PC-3 (cell line): ENCODE results near the gene TMC6. TPM values are rescaled to one million over a fixed set of nuclear protein-coding genes. Genes with fewer than 3 reads are reported as not detected.
A peak's percentile ranks its signal among the peaks of the same experiment; 100 is the strongest.

Source experiments
- ATAC-seq: fragments of 200-7000 bp; cut with Tn5 transposase; 2 replicates; pipeline ENCODE4 v1.9.1; 2020; ENCODE audit warnings: mild to moderate bottlenecking, moderate library complexity
- BruUV-seq: library from RNA; stranded (reverse); fragments of 400-500 nt; replicated peaks from 2 replicates; lab custom pipeline; 2021; lab: Mats Ljungman, UMichigan
- CTCF ChIA-PET: fragments of 300-600 bp; sonication (Branson Sonifier 250); formaldehyde crosslinking; loops from one replicate; lab custom pipeline; 2022; ENCODE audit warnings: antibody characterized with exemption; lab: Charles Lee
- POLR2A ChIA-PET: fragments of 300-600 bp; sonication (Branson Sonifier 250); formaldehyde crosslinking; loops from one replicate; lab custom pipeline; 2022; ENCODE audit warnings: antibody characterized with exemption; ENCODE audit not compliant: unreplicated experiment; lab: Charles Lee
- DNase-seq: peaks from one replicate; pipeline ENCODE4 v3.0.0-alpha.2; 2015
- H2AFZ ChIP-seq: fragments of 300-600 bp; sonication (generic); 2 replicates; pipeline ENCODE4 v1.6.0; 2016; ENCODE audit warnings: antibody characterized with exemption, low read length
- H3F3A ChIP-seq: fragments of 300-600 bp; sonication (generic); one replicate; pipeline ENCODE4 v1.6.0; 2017; ENCODE audit warnings: antibody characterized with exemption, low read length, control low read depth, mild to moderate bottlenecking; ENCODE audit not compliant: unreplicated experiment
- H3K27ac ChIP-seq: fragments of 300-600 bp; sonication (generic); 2 replicates; pipeline ENCODE4 v1.5.1; 2016; ENCODE audit warnings: mild to moderate bottlenecking, low read length
- H3K27me3 ChIP-seq: fragments of 300-600 bp; sonication (generic); 2 replicates; pipeline ENCODE4 v1.6.1; 2016; ENCODE audit warnings: low read length, mixed read lengths
- H3K36me3 ChIP-seq: fragments of 300-600 bp; sonication (generic); 2 replicates; pipeline ENCODE4 v1.6.1; 2016; ENCODE audit warnings: low read depth, mixed run types, low read length, mixed read lengths
- H3K4me1 ChIP-seq: fragments of 300-600 bp; sonication (generic); 2 replicates; pipeline ENCODE4 v1.5.1; 2016; ENCODE audit warnings: low read length; ENCODE audit not compliant: insufficient read depth
- H3K4me2 ChIP-seq: fragments of 300-600 bp; sonication (generic); 2 replicates; pipeline ENCODE4 v1.6.0; 2016; ENCODE audit warnings: low read length
- H3K4me3 ChIP-seq: fragments of 300-600 bp; sonication (generic); 2 replicates; pipeline ENCODE4 v1.5.1; 2016; ENCODE audit warnings: mild to moderate bottlenecking, low read length, mixed read lengths
- H3K79me2 ChIP-seq: fragments of 300-600 bp; sonication (generic); 2 replicates; pipeline ENCODE4 v1.6.1; 2017; ENCODE audit warnings: low read length, mixed read lengths
- H3K9ac ChIP-seq: fragments of 300-600 bp; sonication (generic); 2 replicates; pipeline ENCODE4 v1.6.0; 2016; ENCODE audit warnings: mild to moderate bottlenecking, low read length
- H3K9me2 ChIP-seq: fragments of 300-600 bp; sonication (generic); replicated peaks from 2 replicates; pipeline ENCODE4 v1.6.1; 2016; ENCODE audit warnings: mixed run types, low read length, mixed read lengths
- H3K9me3 ChIP-seq: fragments of 300-600 bp; sonication (generic); 2 replicates; pipeline ENCODE4 v1.6.1; 2016; ENCODE audit warnings: low read length, mixed read lengths
- H4K20me1 ChIP-seq: fragments of 300-600 bp; sonication (generic); 2 replicates; pipeline ENCODE4 v1.6.1; 2016; ENCODE audit warnings: low read length, mixed read lengths
- EZH2 ChIP-seq: fragments of 300-600 bp; sonication (generic); IDR thresholded peaks from one replicate; pipeline ENCODE4 v1.6.1; 2017; ENCODE audit warnings: antibody characterized with exemption, mild to moderate bottlenecking, low read length; ENCODE audit not compliant: unreplicated experiment
- EZH2phosphoT487 ChIP-seq: fragments of 300-600 bp; sonication (generic); IDR thresholded peaks from 2 replicates; pipeline ENCODE4 v1.6.1; 2018; ENCODE audit warnings: mild to moderate bottlenecking, antibody characterized with exemption, low read length, borderline replicate concordance
- intact Hi-C: fragments of 100-400 bp; cut with micrococcal nuclease; formaldehyde crosslinking; loops from 2 replicates; pipeline ENCODE4 v1.9.0; 2023
- total RNA-seq: library from RNA; depleted of rRNA; stranded (reverse); fragments of >200 nt; gene quantifications from 2 replicates; pipeline ENCODE4 v1.2.3, GENCODE V29; 2014
- TF ChIP-seq, protein P1 (sequence below): fragments of 300-600 bp; sonication (generic); conservative IDR thresholded peaks from 2 replicates; pipeline ENCODE4 v1.5.1; 2017; ENCODE audit warnings: antibody characterized with exemption, low read depth, mild to moderate bottlenecking, low read length

The TMC6 gene
- total RNA-seq, 1 experiment from 2014 or later = 97.3 TPM

GRCh38 chr17:78175643-78175981 is 47.1 kb upstream of the TMC6 start:
- Histone ChIP-seq H3K36me3 (peaks cover 46% of the 10 kb centered on the region), H2AFZ (no peak overlapping the region), H3K4me3 (no peak overlapping the region), H3K79me2 (peaks cover 10% of the 10 kb centered on the region; the same call in 1 of the 2 replicates), H3K9me2 (no peaks in the 10 kb centered on the region), H3K4me2 (no peak overlapping the region), H3K9ac (no peak overlapping the region), H3K4me1 (peaks cover 12% of the 10 kb centered on the region; the same call in 1 of the 2 replicates), H4K20me1 (0 out of 2 replicates have a peak, but pooled peaks cover 10% of the 10 kb centered on the region), H3K9me3 (no peaks in the 10 kb centered on the region), H3K27me3 (no peaks in the 10 kb centered on the region), H3F3A (peaks cover 23% of the 10 kb centered on the region), H3K27ac (no peak overlapping the region)
- CTCF ChIA-PET = no interaction called here
- TF ChIP-seq EZH2 = no peak
- TF ChIP-seq EZH2phosphoT487 = no peak
- TF ChIP-seq, protein P1, sequence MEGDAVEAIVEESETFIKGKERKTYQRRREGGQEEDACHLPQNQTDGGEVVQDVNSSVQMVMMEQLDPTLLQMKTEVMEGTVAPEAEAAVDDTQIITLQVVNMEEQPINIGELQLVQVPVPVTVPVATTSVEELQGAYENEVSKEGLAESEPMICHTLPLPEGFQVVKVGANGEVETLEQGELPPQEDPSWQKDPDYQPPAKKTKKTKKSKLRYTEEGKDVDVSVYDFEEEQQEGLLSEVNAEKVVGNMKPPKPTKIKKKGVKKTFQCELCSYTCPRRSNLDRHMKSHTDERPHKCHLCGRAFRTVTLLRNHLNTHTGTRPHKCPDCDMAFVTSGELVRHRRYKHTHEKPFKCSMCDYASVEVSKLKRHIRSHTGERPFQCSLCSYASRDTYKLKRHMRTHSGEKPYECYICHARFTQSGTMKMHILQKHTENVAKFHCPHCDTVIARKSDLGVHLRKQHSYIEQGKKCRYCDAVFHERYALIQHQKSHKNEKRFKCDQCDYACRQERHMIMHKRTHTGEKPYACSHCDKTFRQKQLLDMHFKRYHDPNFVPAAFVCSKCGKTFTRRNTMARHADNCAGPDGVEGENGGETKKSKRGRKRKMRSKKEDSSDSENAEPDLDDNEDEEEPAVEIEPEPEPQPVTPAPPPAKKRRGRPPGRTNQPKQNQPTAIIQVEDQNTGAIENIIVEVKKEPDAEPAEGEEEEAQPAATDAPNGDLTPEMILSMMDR = no peak
- ATAC-seq (no peak), DNase-seq (no peak)
- POLR2A ChIA-PET = interaction anchor here (0.6 kb wide), 1 partner anchor 31 kb away, joined by 3 read pairs; no protein-coding TSS in a partner anchor
- intact Hi-C loops = loop anchor here (2.0 kb wide), 1 partner anchor 39 kb away; the partner anchor contains the start of gene BIRC5
- no TSS peak for BruUV-seq

DNA sequence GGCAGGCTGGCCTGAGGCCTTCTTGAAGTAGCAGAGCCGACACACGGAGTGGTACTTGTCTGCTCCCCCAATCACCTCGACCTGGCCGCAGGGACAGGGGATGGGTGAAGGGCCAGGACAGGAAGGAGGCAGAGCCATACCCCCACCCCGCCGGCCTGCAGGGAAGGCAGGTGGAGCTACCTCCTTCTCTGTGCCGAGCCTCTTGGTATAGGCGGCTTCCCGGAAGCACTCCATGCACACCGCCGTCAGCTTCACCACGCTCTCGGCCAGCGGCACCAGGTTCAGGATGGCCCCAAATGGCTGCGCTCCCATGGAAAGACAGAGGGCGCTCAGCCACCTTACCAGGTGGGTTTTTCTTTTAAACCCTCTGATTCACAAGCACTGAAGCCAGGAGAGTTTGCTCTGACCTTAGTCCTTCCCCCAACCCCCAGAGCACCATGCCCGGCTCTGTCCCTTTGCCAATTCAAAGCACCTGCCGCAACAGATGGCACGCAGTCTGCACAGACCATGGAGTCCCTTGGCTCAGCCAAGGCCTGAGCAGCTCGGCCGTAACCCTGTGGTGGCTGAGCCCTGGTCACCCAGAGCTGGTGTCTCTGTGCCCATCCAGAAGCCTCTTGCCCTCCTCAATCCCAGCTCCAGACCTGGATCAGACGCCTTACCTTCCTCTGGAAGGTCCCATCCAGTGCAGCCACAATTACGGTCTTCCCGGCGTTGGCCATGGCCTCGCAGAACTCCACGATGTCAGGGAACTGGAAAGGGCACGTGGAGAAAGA is 46.5 kb upstream of the TMC6 start:
- peaks cover 40% of the 10 kb centered on the region for H3K36me3 ChIP-seq
- H3K27me3 ChIP-seq = no peaks in the 10 kb centered on the region
- H3K79me2 ChIP-seq = peaks cover 14% of the 10 kb centered on the region
- no TSS peak for BruUV-seq
- POLR2A ChIA-PET = interaction anchor here (0.6 kb wide), 2 partner anchors 31 to 561 kb away, joined by 3 to 4 read pairs; no protein-coding TSS in a partner anchor
- peaks cover 12% of the 10 kb centered on the region; the same call in 1 of the 2 replicates for H4K20me1 ChIP-seq
- H3K4me3 ChIP-seq = no peak overlapping the region
- no peak overlapping the region for H3K9ac ChIP-seq
- no peaks in the 10 kb centered on the region for H3K9me2 ChIP-seq
- ATAC-seq = peak; percentile 0; the same call in 1 of the 2 replicates
- H3K4me2 ChIP-seq = no peak overlapping the region
- no peak overlapping the region for H3K27ac ChIP-seq
- H3K4me1 ChIP-seq = peaks cover 12% of the 10 kb centered on the region; the same call in 1 of the 2 replicates
- CTCF ChIA-PET = interaction anchor here (0.6 to 1.3 kb wide), 5 partner anchors 22 to 357 kb away, joined by 3 to 8 read pairs (median 4); no protein-coding TSS in a partner anchor
- TF ChIP-seq, protein P1 = peak; percentile 31
- TF ChIP-seq EZH2phosphoT487 = no peak
- no peaks in the 10 kb centered on the region for H3K9me3 ChIP-seq
- H2AFZ ChIP-seq = no peak overlapping the region
- intact Hi-C loops = loop anchor here (2.0 kb wide), 1 partner anchor 40 kb away; the partner anchor contains the start of gene BIRC5
- peaks cover 23% of the 10 kb centered on the region for H3F3A ChIP-seq
- no peak for DNase-seq
